GM23338 (cell line): ENCODE measurements around the gene SPEM1. TPM values are rescaled to one million over a fixed set of nuclear protein-coding genes. Genes with fewer than 3 reads are reported as not detected.

ENCODE experiments used
- ATAC-seq: fragments of 200-7000 bp; cut with Tn5 transposase; 3 replicates; pipeline ENCODE4 v1.9.1; 2020
- DNase-seq: peaks from one replicate; pipeline ENCODE4 v3.0.0-alpha.2; 2015; ENCODE audit warnings: low spot score
- H2AFZ ChIP-seq: fragments of 200-600 bp; sonication (generic); 2 replicates; pipeline ENCODE4 v1.8.0; 2016; ENCODE audit warnings: antibody characterized with exemption, mild to moderate bottlenecking, moderate library complexity
- H3F3A ChIP-seq: fragments of 200-600 bp; sonication (generic); replicated peaks from 2 replicates; pipeline ENCODE4 v1.8.0; 2017; ENCODE audit warnings: antibody characterized with exemption, mixed run types, low read depth
- H3K27ac ChIP-seq: fragments of 200-600 bp; sonication (generic); 2 replicates; pipeline ENCODE4 v1.6.1; 2016; ENCODE audit warnings: low read depth
- H3K27me3 ChIP-seq: fragments of 200-600 bp; sonication (generic); 2 replicates; pipeline ENCODE4 v1.8.0; 2016; ENCODE audit warnings: mild to moderate bottlenecking, mixed run types, moderate library complexity; ENCODE audit not compliant: insufficient read depth
- H3K36me3 ChIP-seq: fragments of 200-600 bp; sonication (generic); 2 replicates; pipeline ENCODE4 v1.8.0; 2016; ENCODE audit warnings: mild to moderate bottlenecking; ENCODE audit not compliant: insufficient read depth
- H3K4me1 ChIP-seq: fragments of 200-600 bp; sonication (generic); 2 replicates; pipeline ENCODE4 v1.8.0; 2016; ENCODE audit warnings: mild to moderate bottlenecking, moderate library complexity; ENCODE audit not compliant: insufficient read depth
- H3K4me2 ChIP-seq: fragments of 200-600 bp; sonication (generic); 2 replicates; pipeline ENCODE4 v1.7.1; 2017; ENCODE audit warnings: mixed run types
- H3K4me3 ChIP-seq: fragments of 200-600 bp; sonication (generic); 2 replicates; pipeline ENCODE4 v1.6.1; 2016; ENCODE audit warnings: mixed run types
- H3K79me2 ChIP-seq: fragments of 200-600 bp; sonication (generic); replicated peaks from 2 replicates; pipeline ENCODE4 v1.8.0; 2017; ENCODE audit warnings: mild to moderate bottlenecking; ENCODE audit not compliant: insufficient read depth
- H3K9me2 ChIP-seq: fragments of 200-600 bp; sonication (generic); 2 replicates; pipeline ENCODE4 v1.8.0; 2017; ENCODE audit not compliant: insufficient read depth
- H4K20me1 ChIP-seq: fragments of 200-600 bp; sonication (generic); replicated peaks from 2 replicates; pipeline ENCODE4 v1.8.0; 2017; ENCODE audit warnings: mild to moderate bottlenecking; ENCODE audit not compliant: insufficient read depth
- H3K27ac Mint-ChIP-seq: 2 replicates; pipeline ENCODE4 v1.8.0; 2020; ENCODE audit warnings: inconsistent platforms, mild to moderate bottlenecking, moderate library complexity, mixed read lengths
- H3K27me3 Mint-ChIP-seq: 3 replicates; pipeline ENCODE4 v1.8.0; 2022; ENCODE audit warnings: low read depth, mild to moderate bottlenecking, moderate library complexity, mixed read lengths, inconsistent platforms; ENCODE audit not compliant: insufficient read depth, poor library complexity
- H3K36me3 Mint-ChIP-seq: 3 replicates; pipeline ENCODE4 v1.8.0; 2021; ENCODE audit warnings: low read depth, mild to moderate bottlenecking, inconsistent platforms, moderate library complexity, mixed read lengths
- H3K4me1 Mint-ChIP-seq: 3 replicates; pipeline ENCODE4 v1.8.0; 2020; ENCODE audit warnings: mild to moderate bottlenecking, inconsistent platforms, mixed read lengths
- H3K4me3 Mint-ChIP-seq: 3 replicates; pipeline ENCODE4 v1.8.0; 2021; ENCODE audit warnings: moderate library complexity, mild to moderate bottlenecking, inconsistent platforms, mixed read lengths
- H3K9me3 Mint-ChIP-seq: 3 replicates; pipeline ENCODE4 v1.8.0; 2020; ENCODE audit warnings: moderate library complexity, mild to moderate bottlenecking, inconsistent platforms, mixed read lengths
- CREB1 ChIP-seq: fragments of 250-450 bp; sonication (Bioruptor Pico); IDR thresholded peaks from 2 replicates; pipeline ENCODE4 v1.5.0; 2020; ENCODE audit warnings: low read depth, mild to moderate bottlenecking, moderate library complexity
- JUNB ChIP-seq: IDR thresholded peaks from one replicate; pipeline ENCODE4 v1.6.1; 2016; ENCODE audit warnings: antibody characterized with exemption; ENCODE audit not compliant: unreplicated experiment
- NANOG ChIP-seq: IDR thresholded peaks from 2 replicates; pipeline ENCODE4 v1.6.1; 2016; ENCODE audit warnings: antibody characterized with exemption, borderline replicate concordance
- POLR2AphosphoS5 ChIP-seq: IDR thresholded peaks from 2 replicates; pipeline ENCODE4 v1.6.1; 2016; ENCODE audit warnings: antibody characterized with exemption, low read depth
- STAT1 ChIP-seq: IDR thresholded peaks from one replicate; pipeline ENCODE4 v1.6.1; 2016; ENCODE audit warnings: antibody characterized with exemption; ENCODE audit not compliant: unreplicated experiment
- ZNF114 ChIP-seq: fragments of 250-450 bp; sonication (Bioruptor Pico); IDR thresholded peaks from 2 replicates; pipeline ENCODE4 v1.5.0; 2020; ENCODE audit warnings: mild to moderate bottlenecking, moderate library complexity
- ZNF331 ChIP-seq: fragments of 250-450 bp; sonication (Bioruptor Pico); IDR thresholded peaks from 2 replicates; pipeline ENCODE4 v1.5.0; 2020; ENCODE audit warnings: low read depth, mild to moderate bottlenecking, moderate library complexity
- polyA plus RNA-seq: library from polyadenylated mRNA; unstranded; fragments of >200 nt; fragmentation: Nextera tagmentation; extraction: Ambion mirVana; gene quantifications from 2 replicates; pipeline ENCODE4 v1.2.1, GENCODE V29; 2016
- total RNA-seq: library from RNA; depleted of rRNA; stranded (reverse); fragments of >200 nt; shearing (Covaris generic); gene quantifications from 2 replicates; pipeline ENCODE4 v1.2.3, GENCODE V29; 2014
- TF ChIP-seq, protein P1 (sequence below): fragments of 250-450 bp; sonication (Bioruptor Pico); IDR thresholded peaks from 2 replicates; pipeline ENCODE4 v1.5.0; 2020; ENCODE audit warnings: mild to moderate bottlenecking, moderate library complexity
- TF ChIP-seq, protein P2 (sequence below), 2 experiments: fragments of 200-600 bp in 1 of 2; sonication (generic) in 1 of 2; conservative IDR thresholded peaks; 2 replicates each; pipeline versions ENCODE4 v1.5.1 to v1.6.1; 2016 to 2017; ENCODE audit warnings: antibody characterized with exemption in 2 of 2, low read depth in 2 of 2, mild to moderate bottlenecking in 2 of 2, moderate library complexity in 1 of 2
- TF ChIP-seq, protein P3 (sequence below): IDR thresholded peaks from 2 replicates; pipeline ENCODE4 v1.6.1; 2016; ENCODE audit warnings: antibody characterized with exemption

Gene SPEM1
- total and polyA plus RNA-seq, 2 experiments from 2014 or later: not detected

DNA sequence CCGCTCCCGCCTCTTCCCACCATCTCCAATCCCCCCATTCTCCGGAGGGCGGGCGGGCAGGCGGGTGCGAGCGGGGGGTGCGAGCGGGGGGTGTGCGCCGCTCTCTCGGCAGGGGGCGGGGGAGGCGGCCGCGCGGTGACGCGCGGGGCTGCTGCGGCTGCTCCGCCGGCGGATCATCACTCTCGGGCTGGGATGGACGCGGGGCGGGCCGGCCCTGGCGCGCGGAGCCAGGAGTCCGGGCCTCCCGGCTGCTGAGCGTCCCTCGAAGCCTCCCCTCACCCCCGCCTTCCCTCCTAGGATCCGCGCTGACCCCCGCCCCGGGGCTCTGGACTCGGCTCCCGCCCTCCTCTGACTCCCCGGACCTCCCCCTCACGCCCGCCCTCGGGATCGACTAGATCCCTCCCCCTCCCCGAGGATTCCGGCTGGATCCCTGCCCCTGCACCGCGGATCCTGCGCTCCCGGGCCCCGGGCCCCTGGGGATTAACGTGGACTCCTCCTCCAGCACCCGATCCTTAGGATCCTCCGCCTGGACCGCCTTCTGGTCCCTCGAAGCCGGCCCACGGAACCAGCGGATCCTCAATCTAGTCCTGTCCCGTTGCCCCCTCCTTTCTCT, 15.3 kb upstream of the SPEM1 start:
- DNase-seq: peak; percentile 86
- H3K36me3 ChIP-seq: peaks cover 3% of the 10 kb centered on the region; the same call in 1 of the 2 replicates
- peak overlapping the region; percentile 99 for H3K4me2 ChIP-seq
- Mint-ChIP-seq H3K4me3 (peak overlapping the region; percentile 88), H3K9me3 (no peaks in the 10 kb centered on the region), H3K27ac (peak overlapping the region; percentile 88), H3K27me3 (peaks cover 16% of the 10 kb centered on the region), H3K36me3 (peaks cover 19% of the 10 kb centered on the region), H3K4me1 (peaks cover 28% of the 10 kb centered on the region)
- H3K27ac ChIP-seq: no peak overlapping the region
- peak; percentile 1; the same call in 2 of the 3 replicates for ATAC-seq
- H3K79me2 ChIP-seq: peaks cover 14% of the 10 kb centered on the region
- no peak for TF ChIP-seq CREB1 (CRISPR knock-in tag)
- TF ChIP-seq POLR2AphosphoS5: peak; percentile 4; the same call in 1 of the 2 replicates
- H3K27me3 ChIP-seq: no peaks in the 10 kb centered on the region
- peaks cover 12% of the 10 kb centered on the region for H4K20me1 ChIP-seq
- H3K4me3 ChIP-seq: peak overlapping the region; percentile 90
- H2AFZ ChIP-seq: peak overlapping the region; percentile 69; the same call in 1 of the 2 replicates
- peaks cover 27% of the 10 kb centered on the region for H3F3A ChIP-seq
- peaks cover 28% of the 10 kb centered on the region for H3K4me1 ChIP-seq
- H3K9me2 ChIP-seq: no peaks in the 10 kb centered on the region

DNA sequence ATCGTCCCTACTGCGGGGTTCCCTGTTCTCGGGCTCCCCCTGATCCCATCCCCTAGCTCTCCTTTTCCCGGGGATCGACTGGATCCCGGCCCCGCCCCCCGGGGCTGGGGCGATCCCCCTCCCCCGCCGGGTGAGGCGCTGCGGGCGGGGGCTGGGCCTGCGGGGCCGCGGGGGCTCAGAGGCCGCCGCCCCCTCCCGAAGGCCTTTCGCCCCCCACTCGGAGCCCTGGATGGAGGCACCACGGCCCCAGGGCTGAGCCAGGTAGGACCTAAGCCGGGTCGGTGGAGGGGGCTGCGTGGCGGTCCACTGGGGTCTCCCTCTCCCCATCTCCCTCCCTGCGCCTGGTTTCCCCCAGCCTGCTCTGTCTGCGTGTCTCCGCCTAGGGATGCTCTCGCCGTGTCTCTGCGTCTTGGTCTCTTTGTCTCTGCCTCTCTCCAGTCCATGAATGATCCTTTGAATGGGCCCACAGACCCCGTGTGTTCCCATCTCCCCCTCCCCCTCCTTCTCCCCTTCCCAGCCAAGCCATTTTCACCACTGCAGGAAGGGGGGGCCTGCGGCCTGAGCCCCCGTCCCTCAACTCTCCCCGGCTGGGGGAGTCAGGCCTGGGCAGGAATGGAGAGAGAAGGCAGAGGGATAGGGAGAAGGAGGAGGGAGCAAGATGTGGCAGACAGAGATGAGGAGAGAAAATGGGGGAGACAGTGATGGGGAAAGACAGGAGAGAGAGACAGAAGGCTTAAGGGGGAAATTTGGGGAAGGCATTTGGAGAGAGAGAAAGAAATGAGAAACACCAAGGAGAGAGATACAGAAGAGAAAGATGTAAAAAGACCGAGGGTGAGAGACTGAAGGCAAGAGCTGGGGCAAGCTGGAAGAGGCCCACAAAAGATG, 14.5 kb upstream of the SPEM1 start:
- no peaks in the 10 kb centered on the region for H3K9me3 Mint-ChIP-seq
- no peak; the same call in 2 of the 3 replicates for ATAC-seq
- peaks cover 14% of the 10 kb centered on the region for H3K79me2 ChIP-seq
- peaks cover 27% of the 10 kb centered on the region for H3F3A ChIP-seq
- peak; percentile 57 for DNase-seq
- H3K4me1 ChIP-seq: peaks cover 28% of the 10 kb centered on the region
- peak overlapping the region; percentile 93 for H3K4me3 Mint-ChIP-seq
- H3K4me3 ChIP-seq: peak overlapping the region; percentile 90
- peaks cover 3% of the 10 kb centered on the region; the same call in 1 of the 2 replicates for H3K36me3 ChIP-seq
- peaks cover 16% of the 10 kb centered on the region for H3K27me3 Mint-ChIP-seq
- H3K27ac ChIP-seq: no peak overlapping the region
- H2AFZ ChIP-seq: peak overlapping the region; percentile 69; the same call in 1 of the 2 replicates
- H3K27me3 ChIP-seq: no peaks in the 10 kb centered on the region
- H4K20me1 ChIP-seq: peaks cover 12% of the 10 kb centered on the region
- H3K4me2 ChIP-seq: peak overlapping the region; percentile 99
- peaks cover 28% of the 10 kb centered on the region for H3K4me1 Mint-ChIP-seq
- peaks cover 26% of the 10 kb centered on the region for H3K36me3 Mint-ChIP-seq
- no peaks in the 10 kb centered on the region for H3K9me2 ChIP-seq
- 0 out of 2 replicates have a peak overlapping the region, but pooled peaks have one; percentile 75 for H3K27ac Mint-ChIP-seq
- TF ChIP-seq STAT1 (no peak), ZNF114 (CRISPR knock-in tag) (no peak), JUNB (no peak), ZNF331 (CRISPR knock-in tag) (no peak), NANOG (no peak), POLR2AphosphoS5 (no peak)
- TF ChIP-seq, protein P1, sequence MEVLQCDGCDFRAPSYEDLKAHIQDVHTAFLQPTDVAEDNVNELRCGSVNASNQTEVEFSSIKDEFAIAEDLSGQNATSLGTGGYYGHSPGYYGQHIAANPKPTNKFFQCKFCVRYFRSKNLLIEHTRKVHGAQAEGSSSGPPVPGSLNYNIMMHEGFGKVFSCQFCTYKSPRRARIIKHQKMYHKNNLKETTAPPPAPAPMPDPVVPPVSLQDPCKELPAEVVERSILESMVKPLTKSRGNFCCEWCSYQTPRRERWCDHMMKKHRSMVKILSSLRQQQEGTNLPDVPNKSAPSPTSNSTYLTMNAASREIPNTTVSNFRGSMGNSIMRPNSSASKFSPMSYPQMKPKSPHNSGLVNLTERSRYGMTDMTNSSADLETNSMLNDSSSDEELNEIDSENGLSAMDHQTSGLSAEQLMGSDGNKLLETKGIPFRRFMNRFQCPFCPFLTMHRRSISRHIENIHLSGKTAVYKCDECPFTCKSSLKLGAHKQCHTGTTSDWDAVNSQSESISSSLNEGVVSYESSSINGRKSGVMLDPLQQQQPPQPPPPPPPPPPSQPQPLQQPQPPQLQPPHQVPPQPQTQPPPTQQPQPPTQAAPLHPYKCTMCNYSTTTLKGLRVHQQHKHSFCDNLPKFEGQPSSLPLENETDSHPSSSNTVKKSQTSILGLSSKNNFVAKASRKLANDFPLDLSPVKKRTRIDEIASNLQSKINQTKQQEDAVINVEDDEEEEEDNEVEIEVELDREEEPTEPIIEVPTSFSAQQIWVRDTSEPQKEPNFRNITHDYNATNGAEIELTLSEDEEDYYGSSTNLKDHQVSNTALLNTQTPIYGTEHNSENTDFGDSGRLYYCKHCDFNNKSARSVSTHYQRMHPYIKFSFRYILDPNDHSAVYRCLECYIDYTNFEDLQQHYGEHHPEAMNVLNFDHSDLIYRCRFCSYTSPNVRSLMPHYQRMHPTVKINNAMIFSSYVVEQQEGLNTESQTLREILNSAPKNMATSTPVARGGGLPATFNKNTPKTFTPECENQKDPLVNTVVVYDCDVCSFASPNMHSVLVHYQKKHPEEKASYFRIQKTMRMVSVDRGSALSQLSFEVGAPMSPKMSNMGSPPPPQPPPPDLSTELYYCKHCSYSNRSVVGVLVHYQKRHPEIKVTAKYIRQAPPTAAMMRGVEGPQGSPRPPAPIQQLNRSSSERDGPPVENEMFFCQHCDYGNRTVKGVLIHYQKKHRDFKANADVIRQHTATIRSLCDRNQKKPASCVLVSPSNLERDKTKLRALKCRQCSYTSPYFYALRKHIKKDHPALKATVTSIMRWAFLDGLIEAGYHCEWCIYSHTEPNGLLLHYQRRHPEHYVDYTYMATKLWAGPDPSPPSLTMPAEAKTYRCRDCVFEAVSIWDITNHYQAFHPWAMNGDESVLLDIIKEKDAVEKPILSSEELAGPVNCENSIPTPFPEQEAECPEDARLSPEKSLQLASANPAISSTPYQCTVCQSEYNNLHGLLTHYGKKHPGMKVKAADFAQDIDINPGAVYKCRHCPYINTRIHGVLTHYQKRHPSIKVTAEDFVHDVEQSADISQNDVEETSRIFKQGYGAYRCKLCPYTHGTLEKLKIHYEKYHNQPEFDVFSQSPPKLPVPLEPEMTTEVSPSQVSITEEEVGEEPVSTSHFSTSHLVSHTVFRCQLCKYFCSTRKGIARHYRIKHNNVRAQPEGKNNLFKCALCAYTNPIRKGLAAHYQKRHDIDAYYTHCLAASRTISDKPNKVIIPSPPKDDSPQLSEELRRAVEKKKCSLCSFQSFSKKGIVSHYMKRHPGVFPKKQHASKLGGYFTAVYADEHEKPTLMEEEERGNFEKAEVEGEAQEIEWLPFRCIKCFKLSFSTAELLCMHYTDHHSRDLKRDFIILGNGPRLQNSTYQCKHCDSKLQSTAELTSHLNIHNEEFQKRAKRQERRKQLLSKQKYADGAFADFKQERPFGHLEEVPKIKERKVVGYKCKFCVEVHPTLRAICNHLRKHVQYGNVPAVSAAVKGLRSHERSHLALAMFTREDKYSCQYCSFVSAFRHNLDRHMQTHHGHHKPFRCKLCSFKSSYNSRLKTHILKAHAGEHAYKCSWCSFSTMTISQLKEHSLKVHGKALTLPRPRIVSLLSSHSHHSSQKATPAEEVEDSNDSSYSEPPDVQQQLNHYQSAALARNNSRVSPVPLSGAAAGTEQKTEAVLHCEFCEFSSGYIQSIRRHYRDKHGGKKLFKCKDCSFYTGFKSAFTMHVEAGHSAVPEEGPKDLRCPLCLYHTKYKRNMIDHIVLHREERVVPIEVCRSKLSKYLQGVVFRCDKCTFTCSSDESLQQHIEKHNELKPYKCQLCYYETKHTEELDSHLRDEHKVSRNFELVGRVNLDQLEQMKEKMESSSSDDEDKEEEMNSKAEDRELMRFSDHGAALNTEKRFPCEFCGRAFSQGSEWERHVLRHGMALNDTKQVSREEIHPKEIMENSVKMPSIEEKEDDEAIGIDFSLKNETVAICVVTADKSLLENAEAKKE (CRISPR knock-in tag): no peak
- TF ChIP-seq, protein P2, sequence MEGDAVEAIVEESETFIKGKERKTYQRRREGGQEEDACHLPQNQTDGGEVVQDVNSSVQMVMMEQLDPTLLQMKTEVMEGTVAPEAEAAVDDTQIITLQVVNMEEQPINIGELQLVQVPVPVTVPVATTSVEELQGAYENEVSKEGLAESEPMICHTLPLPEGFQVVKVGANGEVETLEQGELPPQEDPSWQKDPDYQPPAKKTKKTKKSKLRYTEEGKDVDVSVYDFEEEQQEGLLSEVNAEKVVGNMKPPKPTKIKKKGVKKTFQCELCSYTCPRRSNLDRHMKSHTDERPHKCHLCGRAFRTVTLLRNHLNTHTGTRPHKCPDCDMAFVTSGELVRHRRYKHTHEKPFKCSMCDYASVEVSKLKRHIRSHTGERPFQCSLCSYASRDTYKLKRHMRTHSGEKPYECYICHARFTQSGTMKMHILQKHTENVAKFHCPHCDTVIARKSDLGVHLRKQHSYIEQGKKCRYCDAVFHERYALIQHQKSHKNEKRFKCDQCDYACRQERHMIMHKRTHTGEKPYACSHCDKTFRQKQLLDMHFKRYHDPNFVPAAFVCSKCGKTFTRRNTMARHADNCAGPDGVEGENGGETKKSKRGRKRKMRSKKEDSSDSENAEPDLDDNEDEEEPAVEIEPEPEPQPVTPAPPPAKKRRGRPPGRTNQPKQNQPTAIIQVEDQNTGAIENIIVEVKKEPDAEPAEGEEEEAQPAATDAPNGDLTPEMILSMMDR (conservative IDR thresholded peaks at IDR 0.05; ENCODE audit: low read depth in 2 of 2): no peak
- TF ChIP-seq, protein P3, sequence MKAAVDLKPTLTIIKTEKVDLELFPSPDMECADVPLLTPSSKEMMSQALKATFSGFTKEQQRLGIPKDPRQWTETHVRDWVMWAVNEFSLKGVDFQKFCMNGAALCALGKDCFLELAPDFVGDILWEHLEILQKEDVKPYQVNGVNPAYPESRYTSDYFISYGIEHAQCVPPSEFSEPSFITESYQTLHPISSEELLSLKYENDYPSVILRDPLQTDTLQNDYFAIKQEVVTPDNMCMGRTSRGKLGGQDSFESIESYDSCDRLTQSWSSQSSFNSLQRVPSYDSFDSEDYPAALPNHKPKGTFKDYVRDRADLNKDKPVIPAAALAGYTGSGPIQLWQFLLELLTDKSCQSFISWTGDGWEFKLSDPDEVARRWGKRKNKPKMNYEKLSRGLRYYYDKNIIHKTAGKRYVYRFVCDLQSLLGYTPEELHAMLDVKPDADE: no peak
